OCI-LY1 (cell line): ENCODE measurements around the gene CXCL12.

Source experiments
- EZH2 ChIP-seq: fragments of 200-600 bp; sonication (generic), shearing (Covaris generic); IDR thresholded peaks from 2 replicates; pipeline ENCODE4 v1.8.0; 2017; ENCODE audit warnings: borderline replicate concordance, mixed run types, mild to moderate bottlenecking, antibody characterized with exemption, low read length, moderate library complexity, mixed read lengths
- TF ChIP-seq, protein P1 (sequence below): fragments of 200-600 bp; sonication (generic), shearing (Covaris generic); IDR thresholded peaks from 2 replicates; pipeline ENCODE4 v1.5.1; 2017; ENCODE audit warnings: mild to moderate bottlenecking, antibody characterized with exemption, low read length, moderate library complexity, mixed read lengths

DNA sequence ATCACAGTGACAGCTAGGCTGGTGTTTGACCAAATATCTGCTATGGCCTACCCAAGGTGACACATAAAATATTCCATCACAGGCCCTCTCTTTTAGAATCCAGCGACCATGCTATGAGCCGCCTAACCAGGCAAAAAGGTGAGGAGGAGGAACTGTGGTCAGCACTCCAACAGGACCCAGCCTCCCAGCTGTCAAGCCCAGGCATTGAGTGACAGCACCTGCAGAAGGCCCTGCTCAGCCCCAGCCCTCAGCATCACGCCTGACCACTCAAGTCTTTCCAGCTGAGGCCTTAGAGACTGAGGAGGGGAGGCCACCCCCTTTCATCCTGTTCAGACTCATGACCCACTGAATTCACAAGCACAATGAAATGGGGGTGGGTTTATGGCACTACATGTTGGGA, 43.0 kb downstream of the CXCL12 start:
- TF ChIP-seq, protein P1, sequence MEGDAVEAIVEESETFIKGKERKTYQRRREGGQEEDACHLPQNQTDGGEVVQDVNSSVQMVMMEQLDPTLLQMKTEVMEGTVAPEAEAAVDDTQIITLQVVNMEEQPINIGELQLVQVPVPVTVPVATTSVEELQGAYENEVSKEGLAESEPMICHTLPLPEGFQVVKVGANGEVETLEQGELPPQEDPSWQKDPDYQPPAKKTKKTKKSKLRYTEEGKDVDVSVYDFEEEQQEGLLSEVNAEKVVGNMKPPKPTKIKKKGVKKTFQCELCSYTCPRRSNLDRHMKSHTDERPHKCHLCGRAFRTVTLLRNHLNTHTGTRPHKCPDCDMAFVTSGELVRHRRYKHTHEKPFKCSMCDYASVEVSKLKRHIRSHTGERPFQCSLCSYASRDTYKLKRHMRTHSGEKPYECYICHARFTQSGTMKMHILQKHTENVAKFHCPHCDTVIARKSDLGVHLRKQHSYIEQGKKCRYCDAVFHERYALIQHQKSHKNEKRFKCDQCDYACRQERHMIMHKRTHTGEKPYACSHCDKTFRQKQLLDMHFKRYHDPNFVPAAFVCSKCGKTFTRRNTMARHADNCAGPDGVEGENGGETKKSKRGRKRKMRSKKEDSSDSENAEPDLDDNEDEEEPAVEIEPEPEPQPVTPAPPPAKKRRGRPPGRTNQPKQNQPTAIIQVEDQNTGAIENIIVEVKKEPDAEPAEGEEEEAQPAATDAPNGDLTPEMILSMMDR: no peak
- no peak for TF ChIP-seq EZH2
